H4 (cell line): Measurements from ENCODE around the gene RAB30. TPM values are rescaled to one million over a fixed set of nuclear protein-coding genes. Genes with fewer than 3 reads are reported as not detected.
"Not testable (repeated sequence)": the region's sequence is repeated elsewhere in the genome, so short reads cannot be mapped to it uniquely, and the experiment has no call there.

ENCODE experiments used
- DNase-seq: peaks from one replicate; pipeline ENCODE4 v3.0.0-alpha.2; 2015; ENCODE audit warnings: low spot score
- total RNA-seq: library from RNA; depleted of rRNA; stranded (reverse); fragments of >200 nt; shearing (Covaris generic); gene quantifications from 2 replicates; pipeline ENCODE4 v1.2.3, GENCODE V29; 2014

Gene RAB30
- total RNA-seq, 1 experiment from 2014 or later, result 15.3 TPM

DNA sequence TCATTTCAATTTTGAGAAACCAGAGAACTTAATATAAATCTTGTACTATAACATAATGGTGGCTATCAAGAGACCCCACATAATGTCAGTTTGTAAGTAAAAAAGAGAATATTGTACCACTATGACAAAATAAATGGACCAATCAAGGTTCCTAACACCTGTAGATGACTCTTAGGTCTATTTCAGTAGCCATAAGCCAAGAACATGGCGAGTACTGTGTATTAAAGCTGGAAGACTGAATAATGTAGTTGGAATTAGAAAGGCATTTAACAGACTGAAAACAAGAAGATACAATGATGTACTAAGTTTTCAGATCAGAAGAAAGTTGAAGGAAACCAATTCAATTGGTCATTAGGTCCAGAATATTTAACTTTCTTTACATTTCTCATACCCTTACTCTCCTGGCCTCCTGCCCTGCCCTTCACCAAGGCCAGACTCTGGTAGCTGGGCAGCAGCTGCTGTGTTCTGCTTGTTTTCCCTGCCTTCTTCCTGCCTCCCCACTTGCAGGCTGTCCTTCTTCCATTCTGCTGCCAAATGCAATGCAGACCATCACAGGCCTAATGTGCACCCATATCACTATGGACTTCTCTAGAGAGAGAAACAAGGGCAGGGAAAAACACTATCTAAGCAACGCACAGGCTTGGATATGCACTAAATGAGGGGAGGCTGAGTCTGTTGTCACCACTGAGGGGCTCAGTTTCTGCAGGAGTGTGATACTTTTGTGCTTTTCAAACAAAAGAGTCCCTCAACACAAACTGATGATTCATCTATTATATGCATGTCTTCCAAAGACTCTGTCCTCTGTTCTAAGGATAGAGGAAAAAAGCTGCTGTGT is 60.1 kb downstream of the RAB30 start:
- no peak for DNase-seq

- no peak for DNase-seq
Measured at GRCh38 chr11:83009999-83010398, 61.7 kb downstream of the RAB30 start.

GRCh38 chr11:83009136-83009535 is 62.6 kb downstream of the RAB30 start:
- DNase-seq, result not testable (repeated sequence)

GRCh38 chr11:83008581-83008923 is 63.1 kb downstream of the RAB30 start:
- DNase-seq, result no peak

- no peak for DNase-seq
Measured at GRCh38 chr11:83007909-83008580, 63.7 kb downstream of the RAB30 start.

- no peak for DNase-seq
Measured at GRCh38 chr11:83007477-83007876, 64.2 kb downstream of the RAB30 start.

- DNase-seq, result no peak
Measured at GRCh38 chr11:83006877-83007330, 64.8 kb downstream of the RAB30 start.

GRCh38 chr11:83004746-83005556 is 66.7 kb downstream of the RAB30 start:
- DNase-seq, result no peak

GRCh38 chr11:83002522-83002921 is 69.2 kb downstream of the RAB30 start:
- DNase-seq, result no peak

- no peak for DNase-seq
Measured at GRCh38 chr11:83002053-83002452, 69.6 kb downstream of the RAB30 start.

DNA sequence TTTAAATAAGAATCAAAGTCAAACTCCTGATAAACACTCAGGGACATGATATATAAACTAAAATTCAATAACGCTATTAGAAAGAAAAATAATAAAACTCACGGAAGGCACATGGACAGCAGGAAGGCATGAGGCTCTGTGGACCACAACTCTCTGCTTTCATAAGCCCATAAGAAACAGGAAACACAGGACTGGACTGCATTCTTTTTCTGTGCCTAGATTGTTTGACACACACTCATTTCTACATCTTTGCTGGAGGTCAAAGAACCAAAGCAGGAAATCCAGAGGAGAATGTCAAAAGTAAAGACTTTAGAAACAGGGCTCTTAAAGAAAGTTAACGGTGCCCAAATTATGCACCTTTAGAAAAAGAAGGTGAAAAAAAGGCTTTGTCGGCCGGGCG is 71.3 kb downstream of the RAB30 start:
- DNase-seq, result no peak

GRCh38 chr11:82999232-82999631 is 72.5 kb downstream of the RAB30 start:
- DNase-seq, result no peak

GRCh38 chr11:82998697-82999096 is 73.0 kb downstream of the RAB30 start:
- no peak for DNase-seq

DNA sequence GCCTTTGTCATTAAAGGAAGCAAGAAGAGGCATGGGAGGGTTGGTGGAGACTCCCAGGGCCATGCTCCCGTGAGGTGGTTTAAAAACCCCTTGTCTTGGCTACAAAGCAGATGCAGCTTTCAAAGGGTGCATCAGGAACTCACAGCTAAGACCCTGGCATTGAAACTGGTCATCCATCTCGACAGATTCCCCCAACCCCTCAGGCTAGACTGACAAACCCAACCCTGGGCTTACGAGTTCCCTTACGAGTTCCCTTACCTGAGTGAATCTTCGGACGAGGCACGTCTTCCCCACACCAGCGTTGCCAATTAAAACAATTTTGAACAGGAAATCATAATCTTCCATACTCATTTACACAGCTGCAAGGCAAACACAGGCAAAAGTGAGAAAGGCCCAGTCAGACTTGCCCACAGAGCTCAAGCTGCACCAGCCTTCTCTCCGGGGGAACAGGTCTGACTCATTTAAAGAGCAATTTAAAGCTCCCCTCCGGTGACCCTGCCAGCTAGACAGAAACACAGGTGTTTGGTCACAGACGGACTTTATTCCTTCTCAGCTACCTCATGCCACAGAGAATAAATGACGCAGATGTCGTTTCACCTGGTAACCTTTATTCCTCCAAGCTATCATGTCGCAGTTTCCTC is 74.6 kb downstream of the RAB30 start:
- no peak for DNase-seq

DNA sequence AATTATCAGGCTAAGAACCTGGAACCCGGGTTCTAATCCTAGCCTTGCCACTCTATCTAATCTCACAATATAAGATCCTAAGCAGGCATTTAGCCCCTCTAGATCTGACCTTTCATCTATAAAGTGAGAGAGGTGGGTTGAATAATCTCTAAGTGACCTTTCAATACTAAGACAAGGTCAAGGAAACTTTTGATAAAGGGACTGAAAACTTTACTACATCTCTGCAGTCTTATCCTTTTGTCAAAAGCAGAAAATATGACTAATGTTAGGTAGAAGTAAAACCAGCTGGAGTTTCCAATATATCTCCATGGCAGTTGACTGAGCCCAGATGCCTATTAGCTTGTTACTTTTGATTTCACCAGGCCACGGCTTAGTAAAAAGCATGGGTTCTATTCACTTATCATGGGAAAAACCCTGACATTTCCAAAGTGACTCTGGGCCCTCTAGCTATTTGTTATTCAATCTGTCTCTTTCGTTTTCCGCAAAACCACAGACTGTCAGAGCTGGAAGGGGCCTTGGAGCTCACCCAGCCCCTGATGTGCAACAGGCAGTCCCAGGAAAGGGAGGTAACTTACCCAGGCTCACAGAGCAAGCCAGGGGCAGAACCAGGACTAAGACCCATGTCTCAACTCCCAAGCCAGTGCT is 75.8 kb downstream of the RAB30 start:
- peak; percentile 67 for DNase-seq

- no peak for DNase-seq
Measured at GRCh38 chr11:82995235-82995634, 76.5 kb downstream of the RAB30 start.

DNA sequence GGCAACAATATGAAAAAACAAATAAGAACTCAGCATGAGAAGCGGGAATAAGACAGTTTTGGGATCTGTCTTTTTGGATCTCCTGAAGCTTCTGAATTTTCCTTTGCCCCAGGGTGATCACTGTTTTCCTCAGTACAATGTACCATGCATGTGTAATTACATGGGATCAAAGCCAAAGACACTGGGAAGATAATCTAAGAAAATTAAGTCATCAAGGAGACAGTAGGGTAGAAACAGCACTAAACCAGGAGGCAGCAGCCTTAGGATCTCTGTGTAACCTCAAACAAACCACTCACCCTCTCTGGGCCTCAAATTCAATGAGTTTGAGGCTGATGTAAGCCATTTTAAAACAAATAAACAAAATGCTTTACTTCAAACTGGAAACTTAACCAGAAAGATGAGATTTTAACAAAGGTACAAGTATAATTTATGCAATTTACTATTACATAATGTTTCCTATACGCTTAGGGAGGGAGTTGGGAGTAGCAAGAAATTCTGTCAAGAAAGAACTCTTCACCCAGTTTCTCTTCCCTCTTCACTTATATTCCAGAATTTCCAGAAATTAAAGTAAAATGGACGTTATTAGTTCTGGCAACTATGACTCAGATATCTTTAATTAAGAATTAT is 77.0 kb downstream of the RAB30 start:
- no peak for DNase-seq

DNA sequence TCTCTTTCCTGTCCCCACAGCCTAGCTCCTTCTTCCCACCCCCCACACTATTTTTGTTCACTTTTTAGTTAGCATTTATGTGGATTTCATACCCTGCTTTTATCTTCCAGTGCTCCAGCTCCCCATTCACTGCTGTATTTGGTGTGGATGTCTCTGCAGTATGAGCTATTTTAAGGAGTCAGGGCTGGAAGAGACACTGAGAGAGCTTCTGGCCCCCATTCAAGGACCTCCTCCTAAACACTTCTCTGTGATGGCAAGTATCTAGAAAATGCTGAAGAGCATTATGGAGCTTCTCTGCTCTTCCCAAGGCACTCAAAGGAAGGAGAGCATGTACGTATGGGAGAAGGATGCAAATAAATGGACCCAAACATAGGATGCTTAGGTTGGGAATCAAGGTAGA is 79.5 kb downstream of the RAB30 start:
- no peak for DNase-seq

- no peak for DNase-seq
Measured at GRCh38 chr11:82989628-82990404, 81.9 kb downstream of the RAB30 start.

DNA sequence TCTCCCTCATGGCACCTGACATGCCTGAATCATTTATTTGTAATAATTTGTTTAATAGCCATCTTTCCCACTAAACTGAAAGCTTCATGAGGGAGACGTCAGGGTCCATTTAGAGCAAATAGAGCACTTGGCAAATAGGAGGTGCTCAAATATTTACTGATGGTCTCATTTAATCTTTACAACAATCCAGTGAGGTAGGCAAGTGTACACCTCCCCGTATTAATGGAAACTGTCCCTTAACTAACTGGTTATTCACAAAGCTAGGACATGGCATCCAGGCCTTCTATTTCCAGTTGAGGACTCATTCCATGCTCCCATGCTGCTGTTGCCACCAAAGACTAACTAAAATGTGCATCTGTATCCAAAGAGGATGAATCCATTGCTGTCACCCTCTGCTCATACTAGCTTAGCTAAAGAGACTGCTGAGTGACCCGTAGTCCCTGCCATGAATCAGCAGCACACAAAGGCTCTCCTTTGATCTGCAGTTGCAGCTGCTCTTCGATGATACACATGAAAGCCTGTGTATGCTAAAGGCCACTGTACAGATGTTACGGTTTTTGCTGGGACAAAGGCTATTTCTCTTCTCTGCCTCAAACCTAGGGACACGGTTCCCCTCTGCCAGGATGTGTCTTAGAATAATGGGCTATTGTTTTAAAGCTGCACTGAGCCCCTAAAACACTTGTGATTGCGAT is 82.6 kb downstream of the RAB30 start:
- DNase-seq, result no peak
